ENCODE measurements around the gene CELF2.
"Not testable (repeated sequence)": the region's sequence is repeated elsewhere in the genome, so short reads cannot be mapped to it uniquely, and the experiment has no call there.

CELF2 gene

DNA sequence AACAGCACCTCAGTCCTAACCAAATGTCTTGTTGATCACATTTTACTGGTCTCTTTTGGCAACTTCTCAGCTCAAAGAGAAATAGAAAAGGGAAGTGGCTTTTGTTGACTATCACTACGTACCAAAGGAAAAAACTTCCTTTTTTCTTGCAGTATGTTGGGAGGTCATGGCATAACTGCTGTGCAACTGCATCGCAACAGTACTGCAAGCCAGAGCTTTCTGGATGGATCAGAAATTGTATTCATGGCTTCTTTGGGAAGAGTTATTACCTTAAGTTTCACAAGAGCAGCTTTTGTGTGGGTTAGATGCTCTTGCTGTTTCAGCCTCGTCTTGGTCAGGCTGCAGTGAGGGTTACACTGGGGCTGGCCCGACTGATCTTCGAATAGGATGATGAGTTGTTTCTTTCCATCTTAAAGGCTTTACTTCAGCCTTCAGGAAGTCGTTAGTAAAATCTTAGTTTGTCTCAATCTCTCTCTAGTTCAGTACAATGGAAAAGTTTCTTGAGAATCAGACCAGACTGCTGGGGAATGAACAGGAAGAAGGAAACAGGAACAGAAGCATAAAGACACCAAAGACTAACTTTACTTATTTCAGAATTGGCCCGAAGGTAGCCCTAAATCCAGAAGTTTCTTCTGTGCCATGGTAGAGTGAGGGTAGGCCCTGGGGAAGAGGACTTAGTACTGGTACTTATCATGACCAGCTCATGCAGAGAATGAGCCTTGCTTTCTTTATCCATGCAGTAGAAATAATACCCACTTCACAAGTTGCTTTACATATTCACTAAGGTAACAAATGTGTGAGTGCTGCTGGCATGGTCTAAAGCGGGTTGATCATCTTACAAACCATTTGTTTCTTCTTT, 153.6 kb downstream of the CELF2 start:
- peak in 1 of 3 donors; percentile 43 for DNase-seq (ENCODE audit: low read depth in 3 of 3)

GRCh38 chr10:11173042-11173441, 155.4 kb downstream of the CELF2 start:
- no peak for DNase-seq (ENCODE audit: low read depth in 3 of 3)

DNA sequence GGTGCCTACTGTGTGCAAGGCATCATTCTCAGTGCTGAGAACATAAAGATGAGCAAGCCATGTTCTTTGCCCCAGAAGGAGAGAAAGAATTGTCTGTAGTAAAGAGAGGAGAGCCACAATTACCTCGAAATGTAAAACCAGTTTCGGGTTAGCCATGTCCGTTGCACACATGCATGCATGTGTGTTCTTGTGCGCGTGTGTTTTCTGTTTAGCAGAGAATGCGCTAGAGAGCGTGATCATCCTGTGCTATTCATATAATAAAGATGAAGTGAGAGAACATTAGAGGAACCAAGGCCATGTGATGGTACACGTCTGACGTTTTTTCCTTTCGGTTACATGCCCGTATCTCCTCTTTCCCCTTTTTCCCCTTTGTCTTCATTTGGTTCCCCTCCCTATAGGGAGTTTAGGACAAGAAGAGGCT, 158.2 kb downstream of the CELF2 start:
- DNase-seq (ENCODE audit: low read depth in 3 of 3): no peak

- DNase-seq (ENCODE audit: low read depth in 3 of 3): no peak
Measured at GRCh38 chr10:11176746-11177145, 159.1 kb downstream of the CELF2 start.

DNA sequence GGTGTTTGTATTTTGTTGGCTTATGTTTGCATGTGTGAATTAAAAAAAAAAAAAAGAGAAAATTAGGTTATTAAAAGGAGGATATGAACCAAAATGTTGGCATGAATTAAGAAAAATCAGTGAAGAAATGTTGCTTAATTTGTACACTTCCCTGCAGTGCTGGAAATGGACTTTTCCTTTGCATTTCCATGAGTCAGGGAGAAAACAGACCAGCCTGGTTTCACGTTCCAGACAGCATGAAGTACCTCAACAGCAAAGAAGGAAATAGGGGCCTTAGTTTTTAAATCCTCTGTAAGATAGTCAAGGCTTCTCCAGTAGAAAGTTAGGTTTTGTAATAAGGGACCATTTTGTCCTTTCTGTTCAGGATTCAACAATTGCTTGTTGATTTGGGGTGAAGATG, 159.7 kb downstream of the CELF2 start:
- no peak for DNase-seq (ENCODE audit: low read depth in 3 of 3)

GRCh38 chr10:11177926-11178471, 160.3 kb downstream of the CELF2 start:
- DNase-seq (ENCODE audit: low read depth in 3 of 3): no peak

DNA sequence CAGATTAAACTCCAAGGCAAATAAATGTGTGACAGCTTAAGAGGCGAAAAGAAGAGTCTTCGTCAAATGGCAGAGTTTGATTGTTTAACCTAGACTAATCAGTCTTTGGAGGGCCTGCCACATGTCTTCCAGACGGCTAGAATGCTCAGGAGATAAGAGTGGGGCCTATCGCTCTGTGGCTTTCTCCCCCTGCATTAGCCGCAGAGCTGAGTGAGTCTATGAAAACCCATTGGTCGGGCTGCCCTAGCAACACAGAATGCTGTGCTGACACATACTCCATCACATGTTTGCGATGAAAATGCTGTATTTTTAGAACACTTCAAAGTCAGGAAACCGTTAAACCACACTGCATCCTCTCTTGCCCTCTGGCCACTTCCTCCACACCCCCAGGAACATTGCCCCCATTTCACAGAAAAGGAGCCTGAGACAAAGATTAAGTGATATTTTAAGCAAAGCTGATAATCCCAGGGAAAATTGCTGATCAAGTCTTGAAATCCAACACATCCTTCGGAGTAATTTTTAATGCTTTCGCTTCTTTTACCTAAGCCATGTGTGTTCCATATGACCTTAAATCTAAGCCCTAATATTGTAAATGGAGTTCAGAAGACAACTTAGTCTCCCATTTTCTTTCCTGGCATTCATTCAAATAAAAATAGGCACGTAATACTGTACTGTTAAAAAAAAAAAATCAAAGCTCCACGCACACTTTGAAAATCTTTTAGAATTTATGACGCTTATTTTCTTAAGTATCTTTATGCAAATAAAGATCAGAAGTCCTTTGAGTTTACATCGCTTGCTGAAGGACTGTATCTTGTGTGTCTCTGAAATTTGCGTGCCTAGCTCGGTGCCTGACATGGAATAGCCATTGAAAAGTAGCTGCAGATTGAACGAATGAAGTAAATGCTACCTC, 161.2 kb downstream of the CELF2 start:
- DNase-seq (ENCODE audit: low read depth in 3 of 3): peak; percentile 55 to 77 (median 68)

GRCh38 chr10:11179516-11180105, 161.9 kb downstream of the CELF2 start:
- no peak for DNase-seq (ENCODE audit: low read depth in 3 of 3)

GRCh38 chr10:11180228-11180627, 162.6 kb downstream of the CELF2 start:
- peak in 1 of 3 donors; percentile 59 for DNase-seq (ENCODE audit: low read depth in 3 of 3)

DNA sequence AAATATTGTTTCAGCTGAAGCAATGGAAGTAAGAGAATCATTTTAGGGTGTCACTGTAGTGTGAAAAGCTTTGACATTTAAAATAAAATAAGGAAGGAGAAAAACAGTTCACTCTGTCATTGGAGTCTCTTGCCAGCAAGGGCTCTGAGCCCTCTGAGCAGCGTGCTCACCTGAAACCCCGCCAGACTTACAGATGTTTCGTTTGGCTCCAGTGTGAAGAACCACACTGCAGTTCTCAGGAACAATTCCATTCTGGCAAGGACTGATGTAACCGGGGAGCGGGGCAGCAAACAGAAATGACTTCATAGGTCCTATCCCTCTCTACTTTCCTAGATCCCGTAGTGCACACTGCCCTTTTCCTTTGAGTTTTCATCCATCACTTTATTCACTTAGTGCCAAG, 164.3 kb downstream of the CELF2 start:
- no peak for DNase-seq (ENCODE audit: low read depth in 3 of 3)

DNA sequence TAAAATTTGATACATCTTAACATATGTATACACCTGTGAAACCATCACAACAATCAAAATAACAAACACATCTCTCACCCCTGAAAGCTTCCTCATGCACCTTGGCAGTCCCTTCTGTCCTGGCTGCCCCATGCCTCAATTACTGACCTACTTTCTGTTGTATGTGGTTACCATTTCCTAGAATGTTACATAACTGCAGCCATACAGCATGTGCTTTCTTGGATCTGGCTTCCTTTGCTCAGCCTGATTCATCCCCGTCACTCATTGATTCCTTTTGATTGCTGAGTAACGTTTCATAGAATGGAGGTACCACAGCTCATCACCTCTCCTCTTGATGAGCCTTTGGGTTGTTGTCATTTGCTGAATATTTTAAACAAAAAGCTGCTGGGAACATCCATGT, 165.3 kb downstream of the CELF2 start:
- no peak for DNase-seq (ENCODE audit: low read depth in 3 of 3)

GRCh38 chr10:11184093-11184492, 166.4 kb downstream of the CELF2 start:
- DNase-seq (ENCODE audit: low read depth in 3 of 3): no peak

DNA sequence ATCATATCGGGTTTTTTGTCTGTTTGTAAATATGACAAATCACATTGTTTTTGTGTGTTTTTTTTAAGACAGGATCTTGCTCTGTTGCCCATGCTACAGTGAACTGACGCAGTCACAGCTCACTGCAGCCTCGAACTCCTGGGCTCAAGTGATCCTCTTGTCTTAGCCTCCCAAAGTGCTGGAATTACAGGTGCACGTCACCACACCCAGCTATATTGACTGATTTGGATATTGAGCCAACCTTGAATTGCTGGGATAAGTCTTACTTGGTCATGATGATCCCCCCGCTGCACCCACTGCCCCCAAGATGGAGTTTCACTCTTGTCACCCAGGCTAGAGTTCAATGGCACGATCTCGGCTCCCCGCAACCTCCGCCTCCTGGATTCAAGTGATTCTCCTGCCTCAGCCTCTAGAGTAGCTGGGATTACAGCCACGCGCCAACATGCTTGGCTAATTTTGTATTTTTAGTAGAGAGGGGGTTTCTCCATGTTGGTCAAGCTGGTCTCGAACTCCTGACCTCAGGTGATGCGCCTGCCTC, 167.5 kb downstream of the CELF2 start:
- DNase-seq (ENCODE audit: low read depth in 3 of 3): not testable (repeated sequence)

- no peak for DNase-seq (ENCODE audit: low read depth in 3 of 3)
Measured at GRCh38 chr10:11186374-11186773, 168.7 kb downstream of the CELF2 start.

GRCh38 chr10:11189582-11190376, 172.1 kb downstream of the CELF2 start:
- DNase-seq (ENCODE audit: low read depth in 3 of 3): no peak

GRCh38 chr10:11191190-11191589, 173.5 kb downstream of the CELF2 start:
- no peak for DNase-seq (ENCODE audit: low read depth in 3 of 3)

GRCh38 chr10:11191678-11192077, 174.0 kb downstream of the CELF2 start:
- DNase-seq (ENCODE audit: low read depth in 3 of 3): no peak

DNA sequence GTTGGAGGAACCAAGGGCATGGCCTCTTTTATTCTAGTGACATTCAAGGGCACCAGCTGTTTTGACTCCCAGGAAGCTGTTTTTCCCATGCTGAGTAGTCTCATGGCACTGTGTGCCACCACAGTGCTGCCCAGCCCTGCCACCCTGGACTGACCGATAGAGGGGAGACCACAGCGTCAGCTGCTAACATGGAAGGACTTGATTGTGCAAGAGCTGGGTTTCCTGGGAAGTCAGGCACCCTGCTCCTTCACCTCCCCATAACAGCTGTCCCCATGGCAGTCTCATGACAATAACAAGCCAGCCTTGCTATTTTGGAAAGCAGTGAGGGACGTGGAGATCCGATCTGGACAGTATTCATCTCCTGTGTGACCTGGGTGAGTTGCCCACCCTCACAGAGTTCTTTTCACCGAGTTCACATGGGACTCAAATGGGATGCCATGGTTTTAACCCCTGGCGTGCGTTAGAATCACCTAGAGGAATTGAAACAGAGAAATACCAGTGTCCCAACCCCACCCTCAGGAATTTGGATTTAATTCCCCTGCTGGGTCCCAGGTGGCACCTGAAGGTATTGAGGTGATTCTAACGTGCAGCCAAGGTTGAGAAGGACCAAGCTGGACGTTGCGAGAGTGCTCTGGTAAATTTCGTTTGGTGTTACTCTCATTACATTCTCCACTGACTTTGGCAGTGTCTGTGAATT, 174.8 kb downstream of the CELF2 start:
- DNase-seq (ENCODE audit: low read depth in 3 of 3): no peak

GRCh38 chr10:11193001-11193551, 175.4 kb downstream of the CELF2 start:
- no peak for DNase-seq (ENCODE audit: low read depth in 3 of 3)

Data from stimulated activated CD4-positive, alpha-beta T cell treated with anti-CD3 and anti-CD28 coated beads, TNF-alpha, amount 100 ng/mL, for 48 hours (primary cell).